HG03135 (cell line): ENCODE data around the gene MMP24OS.

Source experiments
- ATAC-seq: cut with Tn5 transposase; IDR thresholded peaks from one replicate; pipeline ENCODE4 v1.9.1; 2021; ENCODE audit warnings: mild to moderate bottlenecking, moderate library complexity; ENCODE audit not compliant: unreplicated experiment

Gene MMP24OS

DNA sequence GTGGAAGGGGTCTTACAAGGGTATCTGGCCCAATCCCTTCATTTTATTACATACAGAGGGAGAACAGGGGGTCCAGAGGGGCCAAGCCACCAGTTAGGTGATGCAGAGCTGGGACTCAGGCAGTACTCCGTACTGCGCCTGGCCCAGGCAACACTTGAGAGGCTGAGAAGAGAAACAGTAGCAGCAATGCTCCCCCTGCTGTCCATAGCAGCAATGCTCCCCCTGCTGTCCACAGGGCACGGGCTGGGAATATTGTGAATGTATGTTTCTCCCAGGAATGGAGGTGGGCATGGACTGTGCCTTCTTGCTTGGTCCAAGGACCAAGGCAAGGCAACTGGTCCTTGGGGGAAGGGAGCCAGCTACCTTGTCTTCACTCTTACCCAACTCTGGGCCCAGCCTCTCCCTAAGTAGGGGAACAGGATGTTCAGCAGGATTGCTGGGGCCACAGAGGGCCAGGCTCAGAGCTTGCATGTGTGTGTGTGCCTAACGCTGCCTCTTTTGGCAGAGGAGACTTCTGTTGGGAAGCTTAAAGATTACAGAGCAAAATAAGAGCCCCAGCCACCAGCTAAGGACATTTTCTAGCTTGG is 29.1 kb upstream of the MMP24OS start:
- ATAC-seq = no peak

DNA sequence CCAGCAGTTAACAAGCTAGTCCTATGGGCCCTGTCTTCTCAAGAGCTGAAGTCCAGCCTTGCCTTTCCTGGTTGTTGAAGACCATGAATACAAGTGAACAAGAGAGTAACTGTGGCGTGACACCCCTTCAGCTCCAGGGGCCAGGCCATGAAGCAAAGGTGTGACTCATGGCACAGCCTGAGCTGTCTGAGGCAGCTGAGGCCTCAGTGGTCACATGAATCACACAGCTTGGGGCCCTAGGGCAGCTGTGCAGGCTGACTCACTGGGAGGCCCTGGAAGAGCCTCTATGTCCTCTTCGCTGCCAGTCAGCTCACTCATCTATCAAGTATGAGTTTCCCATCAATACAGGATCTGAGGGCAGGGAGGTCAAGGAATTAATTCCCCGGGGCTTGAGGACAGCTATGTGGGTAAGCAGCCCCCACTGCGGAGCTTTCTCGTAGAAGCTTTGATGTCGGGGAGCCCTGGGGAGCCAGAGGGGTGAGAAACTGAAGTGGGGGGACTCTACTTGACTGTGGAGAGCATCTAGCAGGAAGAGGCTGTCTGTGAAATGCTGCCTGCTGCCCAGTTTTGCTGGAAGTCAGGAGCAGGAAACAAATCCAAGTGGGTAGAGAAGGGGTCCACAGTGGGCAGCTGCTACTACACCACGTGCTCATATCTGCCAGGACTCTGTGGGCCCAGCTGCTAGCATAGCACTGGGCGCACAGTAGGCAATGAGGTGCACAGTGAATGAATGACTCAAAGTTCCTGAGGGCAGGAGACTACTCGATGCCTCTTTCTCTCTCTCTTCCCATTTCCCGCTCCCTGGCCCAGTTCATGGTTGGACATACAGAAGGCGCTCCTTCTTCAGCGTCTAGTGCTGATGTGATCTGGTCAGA is 28.0 kb upstream of the MMP24OS start:
- no peak for ATAC-seq

DNA sequence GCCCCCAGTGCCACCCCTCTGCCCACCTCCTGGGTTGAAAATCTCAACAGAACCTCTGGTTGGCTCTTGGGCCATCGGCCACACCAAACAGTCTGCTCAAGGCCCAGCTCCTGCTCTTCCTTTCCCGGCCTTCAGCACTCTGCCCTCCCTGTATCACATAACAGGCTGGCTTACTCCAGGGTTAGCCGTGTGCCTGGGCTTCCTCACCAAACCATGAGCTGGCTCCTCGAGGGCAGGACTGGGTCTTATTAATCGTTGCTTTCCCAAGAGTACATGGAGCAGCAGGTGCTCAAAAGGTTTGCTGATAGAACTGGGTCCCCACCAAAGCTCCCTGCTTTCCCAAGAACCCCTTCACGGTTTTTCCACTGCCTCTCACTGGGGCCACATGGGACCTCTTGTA is 27.0 kb upstream of the MMP24OS start:
- no peak for ATAC-seq

DNA sequence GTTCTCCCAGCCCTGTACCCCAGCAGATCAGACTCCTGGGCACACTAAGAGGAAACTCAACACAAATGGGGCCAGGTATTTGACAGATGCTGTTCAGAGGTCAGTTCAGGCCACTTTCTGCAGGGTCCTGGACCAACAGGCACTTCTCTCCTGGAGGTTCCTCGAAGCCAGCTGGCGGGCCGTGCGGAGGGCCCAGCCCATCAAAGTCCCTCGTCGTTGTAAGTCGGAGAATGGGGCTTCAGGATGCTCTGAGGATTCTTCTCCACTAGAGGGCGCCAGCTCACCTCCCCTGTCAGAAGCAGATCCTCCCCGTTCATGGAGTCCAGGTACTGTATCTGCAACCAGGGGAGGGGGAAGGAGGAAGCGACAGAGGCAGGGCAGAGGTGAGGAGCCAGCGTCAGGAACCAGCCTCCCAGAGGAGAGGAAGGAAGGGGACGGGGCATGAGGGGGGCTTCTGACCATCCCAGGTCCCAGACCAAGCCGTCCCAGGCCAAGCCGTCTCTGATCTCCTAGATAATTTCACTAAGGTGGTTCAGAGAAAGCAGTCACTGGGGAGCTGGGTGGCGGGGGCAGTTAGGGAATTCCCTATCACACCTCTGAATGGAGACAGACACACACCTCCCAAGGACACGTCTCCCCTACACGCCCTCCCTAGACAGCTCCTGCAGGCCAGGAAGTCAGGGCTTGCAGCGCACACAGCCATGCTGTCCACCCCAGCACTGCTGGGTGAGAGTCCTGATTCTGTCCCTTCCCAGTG is 26.0 kb upstream of the MMP24OS start:
- ATAC-seq = peak; percentile 57

DNA sequence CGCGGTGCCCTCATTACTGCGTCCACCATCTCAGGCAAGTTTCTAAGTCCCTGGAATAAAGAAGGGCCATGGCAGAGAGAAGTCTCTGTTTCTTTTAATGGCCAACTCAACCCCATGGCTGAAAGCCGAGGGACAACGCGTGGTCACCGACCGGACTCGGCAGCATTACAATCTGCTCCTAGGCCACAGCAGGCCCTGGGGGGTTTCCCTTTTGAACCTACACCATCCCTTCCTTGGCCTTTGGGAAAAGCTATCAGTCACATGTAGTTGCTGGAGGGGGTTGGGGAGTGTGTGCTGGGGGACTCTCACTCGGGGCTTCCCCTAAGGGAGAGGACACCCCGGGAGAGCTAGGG is 25.4 kb upstream of the MMP24OS start:
- ATAC-seq = no peak

DNA sequence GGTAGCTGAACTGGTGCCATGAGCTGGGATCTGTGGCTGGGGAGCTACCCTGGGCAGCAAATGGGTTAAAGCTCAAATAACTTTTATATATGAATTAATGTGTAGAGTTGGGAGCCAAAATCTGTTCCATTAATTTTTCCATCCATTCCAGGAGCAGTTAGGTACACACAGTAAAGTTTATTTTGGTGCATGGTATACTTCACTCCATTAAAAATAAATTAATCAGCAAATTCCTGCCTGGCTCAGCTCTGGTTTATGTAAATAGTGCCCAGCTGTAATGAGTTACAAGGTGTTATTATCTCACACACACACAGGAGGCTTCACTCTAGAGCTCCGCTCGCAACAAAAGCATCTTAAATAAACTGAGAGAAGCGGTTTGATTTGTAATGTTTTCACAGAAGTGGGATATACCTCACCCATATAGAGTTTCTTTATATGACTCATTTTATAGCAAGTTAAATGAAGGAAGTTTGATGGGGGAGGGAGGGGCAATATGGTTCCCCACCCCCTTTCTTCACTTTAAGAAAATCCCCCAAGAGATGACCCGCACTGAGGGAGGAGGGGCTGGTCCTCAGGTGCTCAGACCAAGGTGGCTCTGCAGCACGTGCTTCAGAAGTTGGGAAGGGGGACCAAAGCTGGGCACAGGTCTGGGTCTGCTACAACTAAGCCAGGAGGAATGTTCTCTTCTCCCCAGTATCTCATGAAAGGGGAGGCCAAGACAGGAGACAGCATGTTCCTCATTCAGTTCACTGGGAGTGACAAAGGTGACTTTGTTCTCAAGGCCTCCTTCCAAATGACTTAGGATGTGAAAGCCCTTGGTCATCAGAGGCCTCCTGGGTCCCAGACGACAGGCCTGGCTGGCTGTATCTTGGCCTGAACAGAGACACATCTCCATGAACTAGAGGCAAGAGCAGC is 24.8 kb upstream of the MMP24OS start:
- no peak for ATAC-seq

DNA sequence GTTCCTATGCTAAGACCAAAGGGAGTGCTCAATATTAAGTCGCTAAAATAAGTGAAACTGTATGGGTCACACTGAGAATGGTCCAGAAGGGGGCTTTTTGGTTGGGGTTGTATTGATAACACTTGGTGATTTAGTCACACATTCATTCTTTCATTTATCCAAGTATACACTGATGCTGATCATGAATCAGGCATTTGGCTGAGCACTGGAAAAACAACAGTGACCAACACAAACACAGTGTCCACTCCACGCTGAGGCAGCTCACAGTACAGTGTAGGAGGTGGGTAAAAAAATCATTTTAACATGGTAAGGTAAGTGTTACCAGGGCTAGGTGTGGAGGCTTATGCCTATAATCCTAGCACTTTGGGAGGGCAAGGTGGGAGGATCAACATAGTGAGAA is 23.5 kb upstream of the MMP24OS start:
- ATAC-seq = no peak

DNA sequence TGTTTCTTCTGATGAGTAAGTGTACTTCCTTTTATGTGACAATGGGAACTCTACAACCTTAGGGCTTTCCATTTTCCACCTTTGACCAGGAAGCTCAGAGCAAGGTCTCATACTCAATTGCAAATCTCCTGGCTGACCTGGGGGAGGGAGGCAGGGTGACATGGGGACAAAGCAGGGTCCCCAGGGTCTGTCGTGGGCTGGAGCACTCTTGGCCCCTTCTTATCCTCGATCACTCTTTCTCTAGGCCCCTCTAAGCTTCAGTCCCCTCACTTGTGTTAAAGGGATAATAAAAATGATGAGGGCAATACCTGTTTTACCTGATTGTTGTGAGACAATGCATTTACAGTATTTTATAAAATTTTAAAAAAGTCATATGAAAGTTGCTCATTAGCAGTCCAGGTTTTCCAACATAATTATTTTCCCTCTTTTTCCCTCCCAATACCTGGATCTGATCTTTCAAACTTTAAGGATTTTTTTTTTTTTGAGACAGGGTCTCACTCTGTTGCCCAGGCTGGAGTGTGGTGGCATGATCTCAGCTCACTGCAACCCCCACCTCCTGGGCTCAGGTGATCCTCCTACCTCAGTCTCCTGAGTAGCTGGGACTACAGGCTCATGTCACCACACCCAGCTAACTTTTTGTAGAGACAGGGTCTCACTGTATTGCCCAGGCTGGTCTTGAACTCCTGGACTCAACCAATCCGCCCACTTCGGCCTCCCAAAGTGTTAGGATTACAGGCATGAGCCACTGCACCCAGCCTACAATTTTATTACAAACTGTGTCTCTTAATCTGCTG is 22.7 kb upstream of the MMP24OS start:
- no peak for ATAC-seq

DNA sequence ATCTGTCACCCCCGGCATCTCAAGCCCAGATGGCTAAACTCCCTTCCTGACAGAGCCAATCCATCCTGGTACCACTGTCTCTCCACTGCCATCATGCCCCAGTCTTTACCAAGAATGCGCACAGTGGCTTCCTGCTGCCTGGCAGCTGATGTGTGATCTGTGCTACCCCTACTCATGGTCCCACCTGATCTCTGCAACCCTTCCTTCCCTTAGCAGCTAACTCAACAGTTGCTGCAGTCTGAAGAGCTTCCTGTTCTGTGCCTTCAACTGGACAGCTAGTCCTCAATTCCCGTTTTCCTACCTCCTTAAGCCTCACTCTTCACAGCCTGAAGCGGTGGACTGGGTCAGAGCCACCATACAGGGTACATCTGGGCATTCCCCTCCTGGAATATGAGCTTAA is 21.9 kb upstream of the MMP24OS start:
- no peak for ATAC-seq

DNA sequence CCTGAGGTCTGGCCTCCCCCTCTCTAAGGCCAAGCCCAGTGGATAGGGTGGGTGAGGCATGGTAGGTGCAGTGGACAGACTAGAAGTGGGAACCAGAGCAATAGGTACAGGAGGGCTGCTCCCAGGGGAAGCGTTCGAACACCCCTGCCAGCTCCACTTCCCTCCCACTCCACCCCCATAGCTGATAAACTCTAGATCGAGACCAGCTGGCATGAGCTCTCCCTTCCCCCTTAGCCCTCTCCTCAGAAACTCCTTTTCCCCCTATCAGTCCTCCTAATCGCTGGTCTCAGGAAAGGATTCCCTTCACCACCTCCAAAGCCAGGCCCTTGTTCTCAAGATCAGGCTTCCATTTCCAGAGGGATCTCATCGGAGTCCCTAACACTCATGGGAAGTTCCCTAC is 20.3 kb upstream of the MMP24OS start:
- ATAC-seq = no peak

DNA sequence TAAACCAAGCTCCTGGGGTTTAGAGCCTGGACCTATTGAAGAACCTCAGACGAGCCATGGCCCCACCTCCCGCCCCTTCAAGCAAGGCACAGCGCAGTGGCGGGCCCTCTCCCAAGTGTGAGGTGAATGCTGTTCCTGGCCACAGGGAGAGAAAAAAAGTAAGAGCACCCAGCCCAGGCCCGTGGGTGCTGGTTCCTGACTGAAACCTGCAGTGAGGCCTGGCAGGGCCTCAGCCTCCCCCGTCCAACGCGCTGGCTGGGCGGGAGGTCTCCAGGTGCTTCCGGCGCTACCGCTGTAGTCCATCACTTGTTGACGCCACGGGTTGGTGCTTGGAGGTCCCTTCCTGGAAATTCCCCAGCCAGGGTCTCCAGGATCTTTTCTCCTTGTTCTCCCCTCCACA is 19.8 kb upstream of the MMP24OS start:
- ATAC-seq = no peak

DNA sequence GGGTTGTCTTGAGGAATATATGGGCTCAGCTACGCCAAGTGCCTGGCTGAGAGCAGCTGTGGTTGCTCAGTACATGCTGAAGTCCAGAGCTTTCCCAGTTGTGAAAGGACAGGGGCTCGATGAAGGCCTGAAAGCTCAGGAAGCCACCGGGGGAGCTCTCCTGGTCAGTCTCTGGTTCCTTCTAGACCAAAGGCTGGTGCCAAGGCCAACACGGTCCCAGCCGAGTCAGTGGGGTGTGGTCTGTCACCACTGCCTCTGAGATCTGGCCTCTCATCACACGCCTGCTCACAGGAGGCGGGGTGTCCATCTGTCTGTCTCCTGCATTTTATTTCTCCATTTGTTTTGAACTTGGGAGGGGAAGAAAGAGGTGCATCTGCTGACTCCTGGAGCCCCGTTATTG is 19.2 kb upstream of the MMP24OS start:
- no peak for ATAC-seq

DNA sequence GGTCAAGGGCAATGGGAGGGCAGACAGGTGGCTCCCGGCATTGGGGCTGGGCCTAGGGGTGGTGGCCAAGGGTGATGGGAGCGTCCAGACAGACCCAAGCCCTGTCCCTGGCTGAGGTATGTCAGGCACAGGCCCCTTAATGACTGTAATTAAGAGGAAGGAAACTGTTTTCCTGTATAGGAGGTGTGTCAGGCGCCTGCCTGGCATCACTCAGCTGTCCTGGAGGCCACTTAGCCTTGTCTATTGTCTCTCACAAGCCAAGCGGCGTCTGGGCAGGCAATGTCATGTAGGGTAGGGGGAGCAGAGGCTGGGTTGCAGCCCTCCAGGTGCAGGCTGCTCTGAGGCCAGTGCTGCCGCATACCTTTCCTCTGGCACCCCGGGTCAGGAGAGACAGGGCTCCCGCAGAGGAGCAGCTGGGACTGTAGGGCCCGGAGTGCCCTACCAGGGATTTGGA is 18.2 kb upstream of the MMP24OS start:
- ATAC-seq = no peak

DNA sequence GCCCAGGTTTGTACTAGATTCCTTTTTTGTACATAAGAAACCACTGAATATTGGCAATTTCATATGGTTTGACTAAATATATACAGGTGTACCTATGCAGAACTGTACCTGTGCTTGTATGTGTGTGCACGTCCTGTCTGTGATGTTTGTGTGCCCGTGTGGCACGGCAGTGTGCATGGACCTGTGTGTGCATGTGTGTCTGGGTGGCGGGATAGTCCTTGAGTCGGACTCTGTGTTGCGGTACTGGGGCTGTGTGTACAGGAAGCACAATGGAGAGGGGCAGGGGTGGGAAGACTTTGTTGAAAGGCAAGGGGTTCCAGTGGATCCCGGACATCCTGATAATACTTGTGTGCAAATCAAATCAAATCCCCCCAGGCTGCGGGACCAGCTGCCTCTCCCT is 17.8 kb upstream of the MMP24OS start:
- ATAC-seq = no peak

DNA sequence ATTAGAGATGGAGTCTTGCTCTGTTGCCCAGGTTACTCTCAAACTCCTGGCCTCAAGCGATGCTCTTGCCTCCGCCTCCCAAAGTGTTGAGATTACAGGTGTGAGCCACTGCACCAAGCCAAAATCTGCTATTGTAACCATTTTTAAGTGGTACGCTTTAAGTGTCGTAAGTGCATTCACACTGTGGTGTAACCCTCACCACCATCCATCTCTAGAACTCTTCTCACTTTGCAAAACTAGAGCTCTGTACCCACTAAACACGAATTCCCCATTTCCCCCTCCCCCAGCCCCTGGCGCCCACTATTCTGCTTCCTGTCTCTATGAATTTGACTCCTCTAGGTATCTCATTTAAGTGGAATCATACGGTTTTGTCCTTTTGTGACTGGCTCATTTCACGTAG is 17.1 kb upstream of the MMP24OS start:
- no peak for ATAC-seq

DNA sequence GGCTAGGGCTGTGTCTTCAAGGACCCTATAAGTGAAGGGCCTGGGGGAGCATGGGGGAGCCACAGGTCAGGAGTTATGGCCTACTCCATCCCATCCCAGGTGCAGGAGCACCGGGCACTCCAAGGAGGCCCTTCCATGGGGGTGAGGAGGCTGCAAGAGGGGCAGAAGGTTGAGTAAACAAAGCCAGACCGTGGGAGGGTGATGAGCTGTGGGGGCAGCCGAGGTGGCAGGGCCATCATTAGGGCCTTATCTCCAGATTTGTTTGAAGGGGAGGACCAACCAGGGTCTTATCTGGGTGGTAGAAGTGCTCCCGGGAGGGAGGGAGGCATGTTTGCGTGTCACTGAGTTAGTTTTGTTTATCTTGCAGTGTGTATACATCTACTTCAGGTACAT is 16.4 kb upstream of the MMP24OS start:
- ATAC-seq = no peak

DNA sequence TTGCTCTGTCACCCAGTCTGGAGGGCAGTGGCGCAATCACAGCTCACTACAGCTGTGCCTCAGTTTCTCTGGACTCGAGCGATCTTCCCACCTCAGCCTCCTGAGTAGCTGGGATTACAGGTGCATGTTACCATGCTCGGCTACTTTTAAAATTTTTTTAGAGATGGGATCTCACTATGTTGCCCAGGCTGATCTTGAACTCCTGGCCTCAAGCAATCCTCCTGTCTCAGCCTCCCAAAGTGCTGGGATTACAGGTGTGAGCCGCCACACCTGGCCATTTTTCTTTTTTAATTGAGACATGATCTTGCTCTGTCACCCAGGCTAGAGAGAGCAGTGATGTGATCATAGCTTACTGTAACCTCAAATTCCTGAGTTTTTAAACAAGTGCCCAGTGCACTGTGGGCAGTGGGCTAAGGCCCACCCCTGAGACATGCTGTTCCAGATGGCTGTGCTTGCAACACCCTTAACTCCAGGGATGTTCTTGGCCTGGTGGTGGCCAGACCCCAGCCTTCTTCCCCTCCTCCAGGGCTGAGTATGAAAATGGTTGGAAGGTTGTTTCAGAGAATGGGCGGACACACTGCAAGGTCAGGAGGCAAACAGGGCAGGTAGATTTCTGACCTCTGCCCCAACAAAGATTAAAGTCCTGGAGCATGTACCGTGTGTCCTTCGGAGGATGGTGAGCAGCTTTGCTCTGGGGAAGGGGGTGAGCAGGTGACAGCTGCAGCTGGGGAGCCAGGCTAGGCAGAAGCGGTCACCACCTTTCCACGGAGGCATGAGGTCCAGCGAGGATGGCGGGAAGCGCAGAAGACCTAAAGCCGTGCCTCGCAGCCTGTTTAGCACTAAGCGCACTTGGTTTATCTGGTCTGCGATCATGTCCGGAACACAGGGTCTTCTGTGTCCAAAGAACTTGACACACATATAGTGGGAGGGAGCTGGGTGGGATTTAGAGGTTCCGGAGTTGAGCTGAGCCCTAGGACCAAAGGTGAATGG is 15.7 kb upstream of the MMP24OS start:
- ATAC-seq = no peak

DNA sequence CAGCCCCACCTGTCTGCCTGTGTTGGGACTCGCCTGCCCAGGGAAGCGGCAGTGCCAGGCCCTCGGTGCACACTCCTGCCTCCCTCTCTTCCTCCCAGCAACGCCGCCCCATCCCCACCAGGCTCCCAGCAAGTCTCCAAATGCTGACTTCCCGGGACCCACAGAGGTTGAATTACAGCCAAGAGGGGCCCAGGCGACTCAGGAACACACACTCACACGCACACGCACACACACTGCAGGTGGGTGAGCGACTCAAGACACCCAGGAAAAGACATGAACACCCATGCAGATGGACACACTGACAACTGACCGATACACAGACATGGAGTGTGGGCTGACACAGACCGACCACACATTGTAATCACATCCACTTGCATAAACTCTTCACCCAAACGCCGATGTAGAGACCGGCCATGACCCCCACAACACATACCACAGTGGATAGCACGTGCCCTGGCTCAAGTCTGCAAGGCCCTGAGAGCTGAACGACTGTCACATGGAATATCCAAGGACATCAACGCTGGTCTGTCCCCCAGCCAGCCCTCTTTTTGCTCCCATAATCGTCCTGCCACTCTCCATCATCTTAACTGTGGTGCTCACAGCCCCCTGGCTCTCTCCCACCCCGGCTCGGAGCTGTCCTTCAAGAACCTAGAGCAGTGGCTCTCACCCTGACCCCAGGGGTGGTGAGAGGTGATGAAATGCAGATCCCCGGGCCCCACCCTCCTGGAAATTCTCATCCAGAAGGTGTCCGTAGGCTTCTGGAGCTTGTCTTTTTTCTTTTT is 14.8 kb upstream of the MMP24OS start:
- ATAC-seq = no peak
